ENCODE measurements around the gene KCNQ1. TPM values are rescaled to one million over a fixed set of nuclear protein-coding genes. Genes with fewer than 3 reads are reported as not detected.

KCNQ1 gene
- total and polyA plus RNA-seq, 9 of the 15 experiments (the other 6 are each of a cell fraction or from before 2014, with no cell fraction given) = 0.44 TPM; not detected in 8

GRCh38 chr11:2770761-2771301 lies 326.0 kb downstream of the KCNQ1 start:
- TF ChIP-seq ATF7 (IDR thresholded peaks at IDR 0.05) (peak; percentile 16; the same call in 1 of the 2 replicates), NR3C1 (CRISPR knock-in tag; IDR thresholded peaks at IDR 0.05) (0 out of 2 replicates have a peak, but pooled peaks have one; percentile 26), MAX (CRISPR knock-in tag; IDR thresholded peaks at IDR 0.05) (0 out of 2 replicates have a peak, but pooled peaks have one; percentile 19), ATF3 (IDR thresholded peaks at IDR 0.05) (peak; percentile 52), ATF3 (CRISPR knock-in tag; conservative IDR thresholded peaks at IDR 0.05) (no peak), ZNF512 (tag; IDR thresholded peaks at IDR 0.05) (no peak), E2F6 (IDR thresholded peaks at IDR 0.05; ENCODE audit: borderline replicate concordance in 1 of 2, extremely low read depth in 1 of 2, insufficient read depth in 1 of 2, insufficient read length in 1 of 2, low read depth in 1 of 2, low read length in 1 of 2, poor library complexity in 1 of 2, severe bottlenecking in 1 of 2) (no peak)
- FAIRE-seq (no peak), DNase-seq (ENCODE audit: extremely low read depth in 1 of 4, low spot score in 3 of 4) (no peak), ATAC-seq (no peak)
- Histone ChIP-seq H3K4me3 (no peak overlapping the region), H3K4me2 (ENCODE audit: insufficient read depth, low read length) (no peak overlapping the region), H3K9me1 (ENCODE audit: control insufficient read depth, insufficient read depth, low read length) (peaks cover 3% of the 10 kb centered on the region), H3K27me3 (ENCODE audit: control insufficient read depth in 2 of 2, insufficient read depth in 2 of 2, low read length in 2 of 2) (no peaks in the 10 kb centered on the region), H3K4me1 (replicated peaks in 1 of 2; ENCODE audit: control insufficient read depth in 2 of 2, insufficient read depth in 2 of 2, low read length in 2 of 2) (peaks cover 8 to 48% of the 10 kb centered on the region in 2 experiments; a peak in 4 of 5 replicates), H3K9me3 (replicated peaks; ENCODE audit: control insufficient read depth, insufficient read depth, low read depth, low read length) (no peaks in the 10 kb centered on the region), H3K9ac (ENCODE audit: insufficient read depth in 1 of 2, low read depth in 2 of 2, low read length in 2 of 2) (peak overlapping the region in 1 of 2 experiments; percentile 81; a peak in 2 of 4 replicates), H3K27ac (ENCODE audit: extremely low read depth, low read depth, low read length) (no peak overlapping the region), H2AFZ (ENCODE audit: low read depth, low read length) (peak overlapping the region; percentile 52; the same call in 1 of the 2 replicates), H3K79me2 (ENCODE audit: control insufficient read depth, insufficient read depth, low read length) (no peaks in the 10 kb centered on the region), H4K20me1 (replicated peaks; ENCODE audit: control insufficient read depth, insufficient read depth, low read length) (no peaks in the 10 kb centered on the region), H3K36me3 (ENCODE audit: control insufficient read depth, insufficient read depth, low read length) (no peaks in the 10 kb centered on the region)
- BruUV-seq (replicated peaks) = no TSS peak
- WGBS (ENCODE audit: insufficient coverage, low coverage, missing lambda C conversion rate) = 54% methylated on average over 9 of the region's 9 CpGs
- ChIA-PET POLR2A (interaction anchor here (0.5 to 1.4 kb wide), 2 partner anchors 10 to 65 kb away, joined by 3 to 5 read pairs; no protein-coding TSS in a partner anchor), CTCF (ENCODE audit: low intra/inter-chr PET ratio) (no interaction called here)
- in situ Hi-C loops (cut with MboI) (no loop called here), intact Hi-C loops (cut with micrococcal nuclease) (no loop called here)
